HG03066 (cell line): ENCODE results near the gene PHF21A.

Experiments
- ATAC-seq: cut with Tn5 transposase; IDR thresholded peaks from one replicate; pipeline ENCODE4 v1.9.1; 2021; ENCODE audit warnings: low read depth; ENCODE audit not compliant: unreplicated experiment

PHF21A gene

DNA sequence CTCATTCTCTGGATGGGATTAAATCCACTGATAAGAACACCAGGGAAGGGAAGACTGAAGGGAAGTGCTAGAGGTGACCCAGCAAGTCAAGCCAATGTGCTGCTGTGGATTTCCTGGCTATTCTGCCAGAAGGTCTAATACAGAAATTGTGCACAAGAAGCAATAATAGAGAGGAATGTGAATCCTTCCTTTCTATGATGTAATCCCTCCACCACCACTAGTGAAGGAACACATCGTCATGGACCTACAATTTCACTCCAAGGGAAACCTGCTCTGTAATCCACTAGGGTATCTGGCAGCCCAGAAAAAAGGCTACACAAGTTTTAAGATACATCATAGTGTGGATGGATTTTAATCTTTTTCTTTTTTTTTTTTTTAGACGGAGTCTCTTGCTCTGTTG, 181.4 kb downstream of the PHF21A start:
- no peak for ATAC-seq

DNA sequence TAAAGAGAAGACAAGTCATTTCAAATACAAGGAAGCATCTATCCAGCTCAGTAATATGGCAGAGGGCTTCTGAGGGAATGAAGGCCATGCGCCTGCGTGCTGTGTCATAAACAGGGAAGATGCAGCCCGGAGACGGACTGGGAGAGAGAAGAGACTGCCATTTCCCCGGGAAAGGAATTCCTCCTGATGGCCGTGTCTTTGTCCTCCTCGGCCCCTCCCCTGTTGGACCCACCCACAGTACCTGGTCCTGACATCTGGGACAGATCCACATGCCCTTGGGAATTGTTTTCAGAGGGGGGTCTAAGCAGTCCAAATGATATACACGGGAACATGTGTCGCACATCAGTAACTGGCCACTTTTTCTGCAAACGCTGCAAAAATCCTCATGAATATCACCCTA, 183.3 kb downstream of the PHF21A start:
- ATAC-seq, result no peak

- no peak for ATAC-seq
Measured at GRCh38 chr11:45936511-45937054, 184.7 kb downstream of the PHF21A start.

DNA sequence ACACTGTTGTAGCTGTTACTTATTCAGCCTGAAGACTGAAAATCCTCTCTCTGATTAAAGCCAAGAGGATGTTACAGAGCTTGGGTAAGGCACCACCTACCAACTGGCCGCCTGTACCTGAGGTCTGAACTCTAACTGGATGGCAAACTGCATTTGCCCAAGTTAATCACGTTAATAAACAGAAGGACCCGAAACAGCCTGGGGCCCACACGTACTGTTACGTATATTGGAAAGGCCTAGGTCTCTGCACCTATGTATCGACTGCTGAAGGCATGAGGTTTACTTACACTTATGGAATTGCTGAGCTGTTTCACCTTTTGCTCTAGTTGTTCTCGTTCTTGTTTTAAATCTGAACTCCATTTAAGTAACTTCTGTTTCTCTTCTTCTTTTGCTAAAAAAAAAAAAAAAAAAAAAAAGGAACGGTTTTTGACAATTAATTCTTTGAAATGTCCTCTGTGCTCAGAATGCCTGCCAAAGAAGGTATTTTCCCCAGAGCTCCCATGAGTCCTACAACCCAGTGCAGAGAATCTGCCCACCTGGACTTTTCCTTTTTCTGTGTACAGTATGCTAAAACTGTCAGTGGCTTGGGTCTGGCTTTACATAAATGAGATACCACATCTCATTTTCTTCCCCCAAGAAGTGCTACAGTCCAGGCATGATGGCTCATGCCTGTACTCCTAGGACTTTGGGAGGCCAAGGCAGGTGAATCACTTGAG, 185.7 kb downstream of the PHF21A start:
- no peak for ATAC-seq

GRCh38 chr11:45934580-45935318, 186.5 kb downstream of the PHF21A start:
- no peak for ATAC-seq

DNA sequence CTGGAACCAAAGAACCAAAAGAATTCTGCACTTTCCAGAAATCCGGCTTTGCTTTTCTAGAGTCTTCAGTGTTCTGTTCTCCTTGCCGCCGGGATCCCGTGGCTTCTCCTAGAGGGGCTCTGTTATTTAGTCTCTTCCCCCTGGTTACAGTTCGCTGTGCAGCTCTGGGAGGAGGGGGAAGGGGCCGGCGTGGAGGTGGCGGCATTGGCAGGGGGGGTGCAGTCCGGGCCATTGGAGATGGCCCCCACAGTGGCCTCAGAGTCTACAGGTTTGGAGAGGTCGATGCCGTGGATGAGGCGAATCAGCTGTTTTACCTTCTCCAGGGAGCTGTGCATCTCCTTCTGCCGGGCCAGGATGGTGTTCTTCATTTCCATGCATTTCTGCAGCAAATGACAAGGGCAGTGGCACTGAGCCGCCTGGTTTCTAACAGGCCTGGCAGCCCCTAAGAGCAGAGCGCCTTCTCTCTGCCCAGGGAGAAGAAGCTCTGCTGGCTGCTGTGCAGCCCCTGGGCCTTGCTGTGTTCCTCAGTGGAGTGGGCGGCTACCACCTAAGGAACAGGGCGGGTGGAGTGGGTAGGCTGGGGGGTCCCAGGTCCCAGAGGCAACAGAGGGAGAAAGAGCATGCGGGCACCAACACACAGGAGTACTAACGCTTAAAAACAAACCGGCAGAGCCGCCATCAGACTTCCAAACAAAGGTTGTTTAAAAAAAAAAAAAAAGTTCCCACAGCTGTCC, 187.2 kb downstream of the PHF21A start:
- no peak for ATAC-seq

GRCh38 chr11:45933131-45933831, 188.0 kb downstream of the PHF21A start:
- no peak for ATAC-seq

- ATAC-seq, result no peak
Measured at GRCh38 chr11:45932217-45932616, 189.0 kb downstream of the PHF21A start.

DNA sequence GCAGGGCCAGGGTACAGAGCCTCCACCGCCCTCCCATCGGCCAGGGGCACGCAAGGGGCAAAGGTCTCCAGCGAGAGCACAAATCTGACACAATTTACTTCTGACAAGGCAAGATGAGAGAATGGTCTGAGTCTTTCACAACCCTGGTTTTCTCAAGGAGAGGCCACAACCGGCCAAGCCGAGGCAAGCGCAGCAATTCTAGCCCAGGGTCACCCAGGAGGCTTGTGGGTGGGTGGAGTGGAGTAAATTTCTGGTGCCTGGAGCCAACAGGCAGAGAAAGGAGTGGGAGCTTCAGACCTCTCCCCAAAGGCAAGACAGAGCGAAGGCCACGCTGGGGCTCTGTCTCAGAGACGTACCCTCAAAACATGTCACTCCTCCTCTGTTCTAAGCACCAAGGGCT, 189.5 kb downstream of the PHF21A start:
- ATAC-seq, result no peak

GRCh38 chr11:45930951-45931570, 190.2 kb downstream of the PHF21A start:
- no peak for ATAC-seq

GRCh38 chr11:45930031-45930794, 191.0 kb downstream of the PHF21A start:
- ATAC-seq, result peak; percentile 91

DNA sequence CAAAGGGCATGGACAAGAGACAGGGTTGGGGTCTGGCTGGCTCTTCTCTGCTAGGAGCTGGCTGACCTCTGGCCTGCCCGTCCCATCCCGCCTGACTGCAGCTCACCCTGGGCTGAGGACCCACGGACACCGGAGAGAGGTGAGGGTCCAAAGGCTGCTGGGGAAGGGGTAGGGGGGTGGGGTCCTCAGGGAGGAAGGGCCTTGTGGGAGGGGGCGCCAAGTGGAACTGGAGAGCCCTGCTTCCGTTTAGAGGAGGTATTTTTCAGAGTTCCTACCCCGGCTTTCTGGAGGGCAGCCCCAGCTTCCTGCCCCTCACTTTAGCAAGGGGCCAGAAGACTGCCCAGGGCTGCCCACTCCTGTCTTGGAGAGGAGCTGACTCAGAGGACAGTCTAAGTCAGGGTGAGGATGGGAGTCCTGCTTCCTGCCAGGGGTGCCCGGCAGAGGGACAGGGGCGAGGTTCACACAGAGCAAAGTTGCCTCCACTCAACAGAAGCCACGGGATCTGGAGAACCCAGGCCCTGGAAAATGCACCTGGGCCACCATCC, 191.7 kb downstream of the PHF21A start:
- no peak for ATAC-seq

GRCh38 chr11:45928535-45929215, 192.6 kb downstream of the PHF21A start:
- no peak for ATAC-seq

GRCh38 chr11:45927684-45928413, 193.4 kb downstream of the PHF21A start:
- ATAC-seq, result no peak

DNA sequence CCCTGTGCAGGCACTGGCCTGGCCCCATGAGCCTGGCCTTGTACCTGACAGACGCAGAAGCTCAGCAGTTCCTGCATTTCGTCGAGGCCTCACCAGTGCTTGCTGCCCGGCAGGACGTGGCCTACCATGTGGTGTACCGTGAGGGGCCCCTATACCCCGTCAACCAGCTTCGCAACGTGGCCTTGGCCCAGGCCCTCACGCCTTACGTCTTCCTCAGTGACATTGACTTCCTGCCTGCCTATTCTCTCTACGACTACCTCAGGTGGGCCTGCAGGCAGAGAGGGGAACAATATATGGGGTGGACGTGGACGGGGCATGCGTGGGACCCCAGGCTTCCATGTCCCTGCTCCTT, 193.9 kb downstream of the PHF21A start:
- ATAC-seq, result no peak

DNA sequence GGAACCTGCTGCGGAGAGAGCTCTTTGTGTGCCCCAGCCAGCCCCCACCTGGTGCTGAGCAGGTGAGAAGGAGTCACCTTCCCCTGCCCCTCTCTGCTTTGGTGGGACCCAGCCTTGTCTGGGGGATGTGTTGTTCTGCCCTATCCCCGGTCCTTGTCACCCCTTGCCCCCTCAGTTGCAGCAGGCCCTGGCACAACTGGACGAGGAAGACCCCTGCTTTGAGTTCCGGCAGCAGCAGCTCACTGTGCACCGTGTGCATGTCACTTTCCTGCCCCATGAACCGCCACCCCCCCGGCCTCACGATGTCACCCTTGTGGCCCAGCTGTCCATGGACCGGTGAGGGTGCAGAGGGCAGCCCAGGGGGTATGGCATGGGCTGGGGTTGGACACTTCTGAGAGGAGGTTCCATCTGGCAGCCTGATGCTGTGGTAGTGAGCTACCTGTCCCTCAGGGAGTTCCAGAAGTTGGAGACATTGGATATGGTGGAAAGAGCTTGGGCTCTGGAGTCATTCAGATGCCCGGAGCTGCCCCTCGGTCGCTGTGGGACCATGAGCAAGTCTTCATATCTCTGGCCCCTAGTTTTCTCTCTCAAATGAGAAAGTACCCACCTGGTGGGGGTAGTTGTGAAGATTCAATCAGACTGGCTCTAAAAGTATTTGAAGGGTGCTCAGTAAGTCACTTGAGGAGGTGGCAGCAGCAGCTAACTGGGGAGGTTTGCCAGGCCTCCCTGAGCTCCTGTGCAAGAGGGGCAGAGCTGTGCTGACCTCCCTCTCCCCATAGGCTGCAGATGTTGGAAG, 194.5 kb downstream of the PHF21A start:
- no peak for ATAC-seq

GRCh38 chr11:45926001-45926401, 195.3 kb downstream of the PHF21A start:
- no peak for ATAC-seq
